Measurements from ENCODE around the gene DYDC1. TPM values are rescaled to one million over a fixed set of nuclear protein-coding genes. Genes with fewer than 3 reads are reported as not detected.

The DYDC1 gene
- total and polyA plus RNA-seq, 8 donors, result not detected

GRCh38 chr10:80351220-80351619 lies 5.3 kb downstream of the DYDC1 start:
- H3K4me3 ChIP-seq, result no peak overlapping the region
- ATAC-seq (no peak), FAIRE-seq (no peak), DNase-seq (no peak)
- 93 to 96% methylated on average over 3 of the region's 3 CpGs for whole genome bisulfite sequencing, 2 donors
- intact Hi-C loops (cut with DNase I), result no loop called here
- no peaks in the 10 kb centered on the region for H3K4me1 ChIP-seq
- H3K9me3 ChIP-seq, result no peaks in the 10 kb centered on the region
- no peak overlapping the region for H3K27ac ChIP-seq
- H3K27me3 ChIP-seq, result no peaks in the 10 kb centered on the region
- no peaks in the 10 kb centered on the region for H3K36me3 ChIP-seq
- TF ChIP-seq CTCF (IDR thresholded peaks at IDR 0.05), result no peak

DNA sequence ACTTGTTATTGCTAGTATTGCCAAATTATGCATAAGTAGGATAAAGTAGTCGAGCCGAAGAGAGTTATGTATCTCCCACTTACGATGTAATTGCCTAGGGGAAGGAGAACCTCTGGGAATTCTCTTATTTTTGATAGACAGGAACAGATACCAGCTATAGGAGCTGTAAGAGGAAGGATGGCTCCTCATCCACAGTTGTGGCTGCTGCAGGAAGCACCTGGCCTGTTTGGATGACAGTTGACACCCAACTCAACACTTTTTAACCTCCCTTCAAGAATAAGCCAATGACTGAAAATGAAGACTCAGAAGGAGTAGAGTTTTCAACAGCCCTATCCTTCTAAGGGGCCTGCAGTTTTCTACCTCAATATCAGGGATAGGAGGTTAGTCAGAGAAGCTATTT lies 6.3 kb downstream of the DYDC1 start:
- 84 to 91% methylated on average over 3 of the region's 3 CpGs for WGBS, 2 donors
- intact Hi-C loops (cut with DNase I), result no loop called here
- H3K27me3 ChIP-seq, result no peaks in the 10 kb centered on the region
- no peaks in the 10 kb centered on the region for H3K36me3 ChIP-seq
- no peak overlapping the region for H3K27ac ChIP-seq
- H3K9me3 ChIP-seq, result no peaks in the 10 kb centered on the region
- no peak overlapping the region for H3K4me3 ChIP-seq
- DNase-seq (no peak), ATAC-seq (no peak), FAIRE-seq (no peak)
- no peaks in the 10 kb centered on the region for H3K4me1 ChIP-seq
- no peak for TF ChIP-seq CTCF (IDR thresholded peaks at IDR 0.05)

GRCh38 chr10:80344912-80345311 lies 11.6 kb downstream of the DYDC1 start:
- no peak for TF ChIP-seq CTCF (IDR thresholded peaks at IDR 0.05)
- intact Hi-C loops (cut with DNase I), result no loop called here
- no peak for FAIRE-seq
- WGBS, 2 donors, result 19 to 26% methylated on average over 2 of the region's 2 CpGs
- DNase-seq, result no peak
- H3K9me3 ChIP-seq, result no peaks in the 10 kb centered on the region
- no peaks in the 10 kb centered on the region for H3K36me3 ChIP-seq
- H3K27ac ChIP-seq, result no peak overlapping the region
- no peak for ATAC-seq
- no peaks in the 10 kb centered on the region for H3K4me1 ChIP-seq
- H3K27me3 ChIP-seq, result no peaks in the 10 kb centered on the region
- no peak overlapping the region for H3K4me3 ChIP-seq

DNA sequence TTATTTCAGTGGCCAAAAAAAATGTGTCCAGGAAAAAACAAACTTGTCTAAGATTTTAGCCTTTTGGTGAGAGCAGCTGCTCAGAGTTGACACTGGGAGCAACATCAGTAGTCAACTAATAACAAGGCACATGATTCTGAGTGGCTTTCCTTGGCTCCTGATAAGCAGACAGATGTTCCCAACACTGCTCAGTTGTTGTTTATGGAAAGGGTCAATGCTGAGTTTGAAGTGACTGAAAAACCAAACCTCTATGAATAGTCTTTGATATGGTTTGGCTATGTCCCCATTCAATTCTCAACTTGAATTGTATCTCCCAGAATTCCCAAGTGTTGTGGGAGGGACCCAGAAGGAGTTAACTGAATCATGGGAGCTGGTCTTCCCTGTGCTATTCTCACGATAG lies 12.3 kb downstream of the DYDC1 start:
- no peaks in the 10 kb centered on the region for H3K36me3 ChIP-seq
- no peak for DNase-seq
- no peak overlapping the region for H3K4me3 ChIP-seq
- no peak for ATAC-seq
- no peak for TF ChIP-seq CTCF (IDR thresholded peaks at IDR 0.05)
- H3K4me1 ChIP-seq, result no peaks in the 10 kb centered on the region
- WGBS, 2 donors, result 59 to 88% methylated on average over 1 of the region's 1 CpG
- no peak for FAIRE-seq
- no peak overlapping the region for H3K27ac ChIP-seq
- intact Hi-C loops (cut with DNase I), result no loop called here
- H3K9me3 ChIP-seq, result no peaks in the 10 kb centered on the region
- H3K27me3 ChIP-seq, result no peaks in the 10 kb centered on the region

DNA sequence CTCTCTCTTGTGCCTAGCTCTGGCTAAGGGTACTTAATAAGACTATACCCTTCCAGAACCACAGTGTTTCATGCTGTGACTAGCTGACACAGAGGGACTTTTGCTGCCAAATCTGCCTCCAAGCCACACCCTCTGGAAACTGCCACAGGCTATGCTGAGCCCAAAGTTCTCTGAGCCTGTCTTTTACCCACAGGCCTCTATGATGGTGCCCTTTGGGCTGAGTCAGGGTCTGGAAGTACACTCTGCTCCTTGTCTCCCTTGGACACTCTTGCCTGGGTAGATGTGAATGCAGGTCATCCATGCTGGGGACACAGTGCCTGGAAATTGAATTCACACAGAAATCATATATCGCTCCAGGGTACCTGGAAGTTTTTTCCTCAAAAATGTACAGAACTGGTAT lies 22.6 kb downstream of the DYDC1 start:
- intact Hi-C loops (cut with DNase I), result no loop called here
- no peak for FAIRE-seq
- no peak for TF ChIP-seq CTCF (IDR thresholded peaks at IDR 0.05)
- Histone ChIP-seq H3K27ac (no peak overlapping the region), H3K27me3 (no peaks in the 10 kb centered on the region), H3K4me1 (no peaks in the 10 kb centered on the region), H3K36me3 (no peaks in the 10 kb centered on the region), H3K9me3 (no peaks in the 10 kb centered on the region), H3K4me3 (no peak overlapping the region)
- no peak for DNase-seq
- ATAC-seq, result peak in 1 of 4 donors; percentile 18
- WGBS, 2 donors, result 98% methylated on average over 1 of the region's 1 CpG
